ENCODE results near the gene PLEKHH1.

DNA sequence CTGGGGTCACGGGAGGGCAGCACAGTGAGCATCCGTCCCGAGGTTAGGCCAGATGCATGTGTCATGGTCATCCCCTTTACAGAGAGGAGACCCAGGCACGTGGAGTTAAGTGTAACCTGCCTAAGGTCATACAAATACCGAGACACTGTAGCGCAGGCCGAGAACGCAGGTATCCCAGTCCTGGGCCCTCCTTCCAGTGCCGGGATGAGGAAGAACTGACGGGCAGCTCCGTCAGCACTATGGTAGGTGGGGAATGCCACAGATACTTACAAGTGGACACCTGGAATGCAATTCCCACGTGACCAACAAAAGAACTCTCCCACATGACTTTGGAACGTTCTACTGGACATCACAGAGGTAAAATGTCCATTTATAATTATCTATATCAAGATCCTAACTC, 35.9 kb upstream of the PLEKHH1 start:
- TF ChIP-seq, protein P1, sequence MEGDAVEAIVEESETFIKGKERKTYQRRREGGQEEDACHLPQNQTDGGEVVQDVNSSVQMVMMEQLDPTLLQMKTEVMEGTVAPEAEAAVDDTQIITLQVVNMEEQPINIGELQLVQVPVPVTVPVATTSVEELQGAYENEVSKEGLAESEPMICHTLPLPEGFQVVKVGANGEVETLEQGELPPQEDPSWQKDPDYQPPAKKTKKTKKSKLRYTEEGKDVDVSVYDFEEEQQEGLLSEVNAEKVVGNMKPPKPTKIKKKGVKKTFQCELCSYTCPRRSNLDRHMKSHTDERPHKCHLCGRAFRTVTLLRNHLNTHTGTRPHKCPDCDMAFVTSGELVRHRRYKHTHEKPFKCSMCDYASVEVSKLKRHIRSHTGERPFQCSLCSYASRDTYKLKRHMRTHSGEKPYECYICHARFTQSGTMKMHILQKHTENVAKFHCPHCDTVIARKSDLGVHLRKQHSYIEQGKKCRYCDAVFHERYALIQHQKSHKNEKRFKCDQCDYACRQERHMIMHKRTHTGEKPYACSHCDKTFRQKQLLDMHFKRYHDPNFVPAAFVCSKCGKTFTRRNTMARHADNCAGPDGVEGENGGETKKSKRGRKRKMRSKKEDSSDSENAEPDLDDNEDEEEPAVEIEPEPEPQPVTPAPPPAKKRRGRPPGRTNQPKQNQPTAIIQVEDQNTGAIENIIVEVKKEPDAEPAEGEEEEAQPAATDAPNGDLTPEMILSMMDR (IDR thresholded peaks at IDR 0.05; ENCODE audit: low read depth, low read length, poor library complexity, severe bottlenecking), result no peak
- TF ChIP-seq EZH2phosphoT487 (IDR thresholded peaks at IDR 0.05; ENCODE audit: borderline replicate concordance, low read length), result no peak

All from DOHH2 (cell line).